ENCODE results near the gene ITGA5. TPM values are rescaled to one million over a fixed set of nuclear protein-coding genes. Genes with fewer than 3 reads are reported as not detected.
A peak's percentile ranks its signal among the peaks of the same experiment; 100 is the strongest.

The ITGA5 gene
- total RNA-seq, 1 experiment from 2014 or later = 49.7 TPM

- Histone ChIP-seq H3K9ac (ENCODE audit: low read length) (no peak overlapping the region), H3K4me3 (replicated peaks in 1 of 2; ENCODE audit: low read depth in 1 of 2, low read length in 2 of 2) (no peak overlapping the region), H3K36me3 (ENCODE audit: control insufficient read depth in 1 of 2, insufficient read depth in 2 of 2, low read length in 2 of 2) (no peaks in the 10 kb centered on the region), H2AFZ (ENCODE audit: low read depth, low read length, poor library complexity, severe bottlenecking) (no peak overlapping the region), H3K9me3 (ENCODE audit: control insufficient read depth in 1 of 2, insufficient read depth in 1 of 2, low read depth in 1 of 2, low read length in 2 of 2) (no peaks in the 10 kb centered on the region), H3K79me2 (ENCODE audit: insufficient read depth, low read length) (no peaks in the 10 kb centered on the region), H3K27me3 (ENCODE audit: insufficient read depth, low read length) (no peaks in the 10 kb centered on the region), H3K9me2 (ENCODE audit: insufficient read depth) (no peaks in the 10 kb centered on the region), H4K20me1 (ENCODE audit: insufficient read depth) (no peaks in the 10 kb centered on the region), H3K27ac (ENCODE audit: low read depth, low read length) (no peak overlapping the region), H3K4me2 (ENCODE audit: low read length) (peak overlapping the region; percentile 81; the same call in 1 of the 2 replicates), H3K4me1 (ENCODE audit: control insufficient read depth in 1 of 2, insufficient read depth in 2 of 2, low read length in 2 of 2) (peaks cover 32 to 75% of the 10 kb centered on the region in 2 experiments)
- ATAC-seq = no peak
- TF ChIP-seq CTCF (IDR thresholded peaks at IDR 0.05 in 2 of 3, conservative IDR thresholded peaks at IDR 0.05 in 1 of 3; ENCODE audit: borderline replicate concordance in 1 of 3, insufficient read depth in 1 of 3, low read depth in 2 of 3, low read length in 2 of 3) (no peak), POLR2A (IDR thresholded peaks at IDR 0.05; ENCODE audit: borderline replicate concordance, extremely low read depth, insufficient read depth, insufficient read length) (no peak), ZNF274 (IDR thresholded peaks at IDR 0.05; ENCODE audit: low read depth, low read length) (no peak)
- no TSS peak for BruUV-seq (replicated peaks)
- no peak for DNase-seq (ENCODE audit: low read depth, low spot score)
- RAD21 ChIA-PET (ENCODE audit: low non-redundant PET in 1 of 2, low total read pairs in 2 of 2, uncharacterized antibody in 2 of 2, unreplicated experiment in 2 of 2) = no interaction called here
- POLR2A ChIA-PET = no interaction called here
- CTCF ChIA-PET = interaction anchor here (0.9 to 1.3 kb wide), 2 partner anchors 10 kb away, joined by 3 read pairs; no protein-coding TSS in a partner anchor
- intact Hi-C loops (cut with micrococcal nuclease) = no loop called here
These were observed 29.4 kb downstream of the ITGA5 start for GRCh38 chr12:54389607-54390175.

- Histone ChIP-seq H3K9me2 (ENCODE audit: insufficient read depth) (no peaks in the 10 kb centered on the region), H3K4me2 (ENCODE audit: low read length) (peak overlapping the region; percentile 48), H3K4me3 (replicated peaks in 1 of 2; ENCODE audit: low read depth in 1 of 2, low read length in 2 of 2) (no peak overlapping the region), H3K79me2 (ENCODE audit: insufficient read depth, low read length) (no peaks in the 10 kb centered on the region), H3K4me1 (ENCODE audit: control insufficient read depth in 1 of 2, insufficient read depth in 2 of 2, low read length in 2 of 2) (peaks cover 32 to 77% of the 10 kb centered on the region in 2 experiments), H3K27ac (ENCODE audit: low read depth, low read length) (no peak overlapping the region), H3K27me3 (ENCODE audit: insufficient read depth, low read length) (no peaks in the 10 kb centered on the region), H2AFZ (ENCODE audit: low read depth, low read length, poor library complexity, severe bottlenecking) (no peak overlapping the region), H3K9ac (ENCODE audit: low read length) (no peak overlapping the region), H3K36me3 (ENCODE audit: control insufficient read depth in 1 of 2, insufficient read depth in 2 of 2, low read length in 2 of 2) (no peaks in the 10 kb centered on the region), H3K9me3 (ENCODE audit: control insufficient read depth in 1 of 2, insufficient read depth in 1 of 2, low read depth in 1 of 2, low read length in 2 of 2) (no peaks in the 10 kb centered on the region), H4K20me1 (ENCODE audit: insufficient read depth) (no peaks in the 10 kb centered on the region)
- DNase-seq (ENCODE audit: low read depth, low spot score) (no peak), ATAC-seq (no peak)
- no TSS peak for BruUV-seq (replicated peaks)
- ChIA-PET POLR2A (no interaction called here), CTCF (interaction anchor here (1.3 kb wide), 1 partner anchor 10 kb away, joined by 3 read pairs; no protein-coding TSS in a partner anchor), RAD21 (ENCODE audit: low non-redundant PET in 1 of 2, low total read pairs in 2 of 2, uncharacterized antibody in 2 of 2, unreplicated experiment in 2 of 2) (no interaction called here)
- intact Hi-C loops (cut with micrococcal nuclease) = no loop called here
- no peak for TF ChIP-seq RAD21 (IDR thresholded peaks at IDR 0.05; ENCODE audit: low read depth)
- no peak for TF ChIP-seq POLR2A (IDR thresholded peaks at IDR 0.05; ENCODE audit: borderline replicate concordance, extremely low read depth, insufficient read depth, insufficient read length)
- TF ChIP-seq SIN3A (IDR thresholded peaks at IDR 0.05; ENCODE audit: low read depth) = no peak
- no peak for TF ChIP-seq ZFX (IDR thresholded peaks at IDR 0.05)
- TF ChIP-seq YY1 (IDR thresholded peaks at IDR 0.05; ENCODE audit: extremely low read depth, insufficient replicate concordance, low read depth, low read length) = no peak
- TF ChIP-seq REST (IDR thresholded peaks at IDR 0.05; ENCODE audit: low read depth) = no peak
- no peak for TF ChIP-seq ATF3 (IDR thresholded peaks at IDR 0.05)
- TF ChIP-seq SRF (IDR thresholded peaks at IDR 0.05; ENCODE audit: low read depth) = no peak
- TF ChIP-seq FOSL1 (IDR thresholded peaks at IDR 0.05; ENCODE audit: low read depth) = no peak
- no peak for TF ChIP-seq CTCF (IDR thresholded peaks at IDR 0.05 in 2 of 3, conservative IDR thresholded peaks at IDR 0.05 in 1 of 3; ENCODE audit: borderline replicate concordance in 1 of 3, insufficient read depth in 1 of 3, low read depth in 2 of 3, low read length in 2 of 3)
These were observed 29.9 kb downstream of the ITGA5 start for GRCh38 chr12:54389134-54389508.
